ENCODE data around the gene DICER1.

DNA sequence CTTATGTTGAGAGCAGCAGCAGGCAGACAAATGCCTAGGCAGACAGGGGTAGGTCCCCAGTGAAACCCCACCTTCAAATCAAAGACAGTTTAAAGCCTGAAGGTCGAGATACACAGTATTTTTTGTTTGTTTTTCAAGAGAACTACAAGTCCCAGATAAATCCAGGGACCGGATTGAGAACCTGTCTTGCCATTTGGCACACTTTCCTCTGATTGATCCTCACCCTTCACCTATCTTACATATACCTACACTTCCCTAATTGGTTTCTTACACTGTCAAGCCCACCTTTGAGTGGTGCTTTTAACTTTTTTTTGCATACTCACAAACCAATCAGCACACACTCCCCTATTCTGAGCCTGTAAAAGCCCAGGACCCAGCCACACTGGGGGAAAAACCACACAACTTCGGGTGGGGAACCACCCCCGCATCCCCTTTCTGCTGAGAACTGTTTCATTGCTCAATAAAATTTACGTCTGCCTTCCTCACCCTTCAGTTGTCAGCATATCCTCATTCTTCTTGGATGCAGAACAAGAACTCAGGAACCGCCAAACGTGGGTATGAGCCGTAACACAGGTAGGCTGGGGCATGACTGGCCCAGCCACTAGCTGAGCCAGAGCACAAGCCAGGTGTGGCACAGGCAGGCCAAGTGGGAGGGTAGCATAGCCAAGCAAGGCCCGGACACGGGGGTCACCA is 11.1 kb downstream of the DICER1 start:
- TF ChIP-seq, protein P1, sequence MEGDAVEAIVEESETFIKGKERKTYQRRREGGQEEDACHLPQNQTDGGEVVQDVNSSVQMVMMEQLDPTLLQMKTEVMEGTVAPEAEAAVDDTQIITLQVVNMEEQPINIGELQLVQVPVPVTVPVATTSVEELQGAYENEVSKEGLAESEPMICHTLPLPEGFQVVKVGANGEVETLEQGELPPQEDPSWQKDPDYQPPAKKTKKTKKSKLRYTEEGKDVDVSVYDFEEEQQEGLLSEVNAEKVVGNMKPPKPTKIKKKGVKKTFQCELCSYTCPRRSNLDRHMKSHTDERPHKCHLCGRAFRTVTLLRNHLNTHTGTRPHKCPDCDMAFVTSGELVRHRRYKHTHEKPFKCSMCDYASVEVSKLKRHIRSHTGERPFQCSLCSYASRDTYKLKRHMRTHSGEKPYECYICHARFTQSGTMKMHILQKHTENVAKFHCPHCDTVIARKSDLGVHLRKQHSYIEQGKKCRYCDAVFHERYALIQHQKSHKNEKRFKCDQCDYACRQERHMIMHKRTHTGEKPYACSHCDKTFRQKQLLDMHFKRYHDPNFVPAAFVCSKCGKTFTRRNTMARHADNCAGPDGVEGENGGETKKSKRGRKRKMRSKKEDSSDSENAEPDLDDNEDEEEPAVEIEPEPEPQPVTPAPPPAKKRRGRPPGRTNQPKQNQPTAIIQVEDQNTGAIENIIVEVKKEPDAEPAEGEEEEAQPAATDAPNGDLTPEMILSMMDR (IDR thresholded peaks at IDR 0.05): no peak
- TF ChIP-seq EZH2 (IDR thresholded peaks at IDR 0.05) (no peak), EZH2phosphoT487 (IDR thresholded peaks at IDR 0.05) (no peak)

Measured in neural progenitor cell (in vitro differentiated cells).